Stomach (tissue), 9 donors: ENCODE results near the gene CTSC. TPM values are rescaled to one million over a fixed set of nuclear protein-coding genes. Genes with fewer than 3 reads are reported as not detected.

Source experiments
- DNase-seq, 2 donors: peaks; one replicate each; pipeline versions ENCODE4 v3.0.0 to v3.0.0-alpha.2; 2013 to 2019
- H3K27ac ChIP-seq, 5 donors: fragments of 200-600 bp in 4 of 5; sonication (generic) in 4 of 5; one replicate each; pipeline ENCODE4 v1.5.1; 2013 to 2019; ENCODE audit warnings: mild to moderate bottlenecking in 1 of 5, moderate library complexity in 1 of 5
- H3K27me3 ChIP-seq, 3 donors: fragments of 200-600 bp; sonication (generic); one replicate each; pipeline ENCODE4 v1.5.1; 2017 to 2019; ENCODE audit warnings: mixed run types in 1 of 3
- H3K36me3 ChIP-seq, 4 donors: fragments of 200-600 bp; sonication (generic); 1 replicate in 3 of 4; 2 replicates in 1 of 4; pipeline ENCODE4 v1.5.1; 2016 to 2019
- H3K4me1 ChIP-seq, 4 donors: fragments of 200-600 bp; sonication (generic); one replicate each; pipeline ENCODE4 v1.5.1; 2016 to 2019
- H3K4me3 ChIP-seq, 4 donors: fragments of 200-600 bp; sonication (generic) in 3 of 4; one replicate each; pipeline ENCODE4 v1.5.1; 2016 to 2019; ENCODE audit warnings: mild to moderate bottlenecking in 1 of 4
- H3K9me3 ChIP-seq, 4 donors: fragments of 200-600 bp; sonication (generic); one replicate each; pipeline ENCODE4 v1.5.1; 2016 to 2019
- EP300 ChIP-seq: sonication (generic); formaldehyde crosslinking; IDR thresholded peaks from one replicate; pipeline ENCODE4 v1.6.1; 2017; ENCODE audit warnings: antibody characterized with exemption
- POLR2A ChIP-seq, 4 donors: fragments of 450-650 bp; IDR thresholded peaks; one replicate each; pipeline ENCODE4 v1.6.1; 2016; ENCODE audit warnings: antibody characterized with exemption in 4 of 4, control low read depth in 2 of 4, mild to moderate bottlenecking in 1 of 4, moderate library complexity in 1 of 4
- POLR2AphosphoS5 ChIP-seq, 3 donors: sonication (generic); formaldehyde crosslinking; IDR thresholded peaks; one replicate each; pipeline ENCODE4 v1.6.1; 2016; ENCODE audit warnings: antibody characterized with exemption in 3 of 3
- WGBS, 5 donors: extraction: QIAGEN DNeasy Blood & Tissue Kit in 3 of 5; methylation state at CpG; one replicate each; pipeline versions ENCODE4 v1.1.5 to v1.1.7; 2013 to 2018; 5-methylcytosine and 5-hydroxymethylcytosine counted together
- intact Hi-C: fragments of 100-400 bp; cut with DNase I; formaldehyde crosslinking; loops from one replicate; pipeline ENCODE4 v1.15.1; 2023; ENCODE audit warnings: low total_unique reads
- polyA plus RNA-seq, 3 donors: library from polyadenylated mRNA; stranded (reverse); fragments of 200-250 nt; gene quantifications; one replicate each; pipeline ENCODE4 v1.2.3, GENCODE V29; 2013
- total RNA-seq, 5 donors: library from RNA; depleted of rRNA; stranded (reverse); fragments of >200 nt; gene quantifications; one replicate each; pipeline versions ENCODE4 v1.1.0 to v1.2.3, GENCODE V29; 2014 to 2016
- TF ChIP-seq, protein P1 (sequence below), 7 experiments: fragments of 450-650 bp in 4 of 7; fragments of 200-600 bp in 3 of 7; sonication (generic) in 3 of 7; IDR thresholded peaks; one replicate each; pipeline ENCODE4 v1.5.1; 2016 to 2019; ENCODE audit warnings: antibody characterized with exemption in 7 of 7, control low read depth in 2 of 7, mild to moderate bottlenecking in 1 of 7
- donor health status: healthy with polysubstance abuse.
- donor health status: Bipolar disorder and iron deficiency.
- donor health status: healthy.

The CTSC gene
- total and polyA plus RNA-seq, 8 donors, result 6.2 to 127 (median 36.3) TPM

DNA sequence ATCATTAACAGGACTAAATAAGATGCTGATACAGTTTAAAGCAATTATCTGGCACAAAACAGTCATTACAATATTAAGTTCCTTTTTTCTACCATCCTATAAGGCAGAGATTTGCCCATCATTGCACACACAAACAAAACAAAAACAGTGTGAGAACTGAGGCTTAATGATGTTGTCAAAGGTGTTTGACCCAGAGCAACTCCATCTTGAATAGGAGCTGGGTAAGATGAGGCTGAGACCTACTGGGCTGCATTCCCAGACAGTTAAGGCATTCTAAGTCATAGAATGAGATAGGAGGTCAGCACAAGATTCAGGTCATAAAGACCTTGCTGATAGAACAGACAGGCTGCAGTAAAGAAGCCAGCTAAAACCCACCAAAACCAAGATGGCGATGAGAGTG, 33.2 kb downstream of the CTSC start:
- 92 to 100% (median 95%) methylated on average over 1 of the region's 1 CpG for WGBS, 5 donors
- H3K36me3 ChIP-seq, result peaks cover 0 to 39% (median 25%) of the 10 kb centered on the region in 4 donors
- no peaks in the 10 kb centered on the region for H3K9me3 ChIP-seq
- no peak for TF ChIP-seq EP300
- TF ChIP-seq POLR2A (IDR thresholded peaks at IDR 0.05), result no peak
- no peak for TF ChIP-seq POLR2AphosphoS5 (IDR thresholded peaks at IDR 0.05)
- TF ChIP-seq, protein P1, sequence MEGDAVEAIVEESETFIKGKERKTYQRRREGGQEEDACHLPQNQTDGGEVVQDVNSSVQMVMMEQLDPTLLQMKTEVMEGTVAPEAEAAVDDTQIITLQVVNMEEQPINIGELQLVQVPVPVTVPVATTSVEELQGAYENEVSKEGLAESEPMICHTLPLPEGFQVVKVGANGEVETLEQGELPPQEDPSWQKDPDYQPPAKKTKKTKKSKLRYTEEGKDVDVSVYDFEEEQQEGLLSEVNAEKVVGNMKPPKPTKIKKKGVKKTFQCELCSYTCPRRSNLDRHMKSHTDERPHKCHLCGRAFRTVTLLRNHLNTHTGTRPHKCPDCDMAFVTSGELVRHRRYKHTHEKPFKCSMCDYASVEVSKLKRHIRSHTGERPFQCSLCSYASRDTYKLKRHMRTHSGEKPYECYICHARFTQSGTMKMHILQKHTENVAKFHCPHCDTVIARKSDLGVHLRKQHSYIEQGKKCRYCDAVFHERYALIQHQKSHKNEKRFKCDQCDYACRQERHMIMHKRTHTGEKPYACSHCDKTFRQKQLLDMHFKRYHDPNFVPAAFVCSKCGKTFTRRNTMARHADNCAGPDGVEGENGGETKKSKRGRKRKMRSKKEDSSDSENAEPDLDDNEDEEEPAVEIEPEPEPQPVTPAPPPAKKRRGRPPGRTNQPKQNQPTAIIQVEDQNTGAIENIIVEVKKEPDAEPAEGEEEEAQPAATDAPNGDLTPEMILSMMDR (IDR thresholded peaks at IDR 0.05), result no peak
- H3K27me3 ChIP-seq, result no peaks in the 10 kb centered on the region
- DNase-seq, result no peak
- H3K4me3 ChIP-seq, result no peak overlapping the region
- H3K27ac ChIP-seq, result no peak overlapping the region
- intact Hi-C loops, result no loop called here
- no peaks in the 10 kb centered on the region for H3K4me1 ChIP-seq

GRCh38 chr11:88303037-88303436, 34.5 kb downstream of the CTSC start:
- TF ChIP-seq EP300, result no peak
- peaks cover 0 to 27% (median 20%) of the 10 kb centered on the region in 4 donors for H3K36me3 ChIP-seq
- no peaks in the 10 kb centered on the region for H3K9me3 ChIP-seq
- WGBS, 5 donors, result 75 to 94% (median 89%) methylated on average over 1 of the region's 1 CpG
- intact Hi-C loops, result no loop called here
- H3K4me1 ChIP-seq, result peaks cover 0 to 5% (median 2%) of the 10 kb centered on the region in 4 donors
- H3K27ac ChIP-seq, result no peak overlapping the region
- H3K27me3 ChIP-seq, result no peaks in the 10 kb centered on the region
- no peak overlapping the region for H3K4me3 ChIP-seq
- no peak for DNase-seq

- Histone ChIP-seq H3K36me3 (peaks cover 0 to 20% (median 18%) of the 10 kb centered on the region in 4 donors), H3K4me3 (no peak overlapping the region), H3K9me3 (no peaks in the 10 kb centered on the region), H3K4me1 (peaks cover 0 to 13% (median 6%) of the 10 kb centered on the region in 4 donors), H3K27ac (no peak overlapping the region), H3K27me3 (no peaks in the 10 kb centered on the region)
- no peak for TF ChIP-seq POLR2A (IDR thresholded peaks at IDR 0.05)
- no peak for TF ChIP-seq EP300
- TF ChIP-seq, protein P1 (IDR thresholded peaks at IDR 0.05), result no peak
- TF ChIP-seq POLR2AphosphoS5 (IDR thresholded peaks at IDR 0.05), result no peak
- DNase-seq, result no peak
- intact Hi-C loops, result no loop called here
- 61 to 81% (median 71%) methylated on average over 9 of the region's 9 CpGs for WGBS, 5 donors
Measured at GRCh38 chr11:88301488-88302140, 35.9 kb downstream of the CTSC start.

GRCh38 chr11:88300888-88301487, 36.5 kb downstream of the CTSC start:
- Histone ChIP-seq H3K27ac (no peak overlapping the region), H3K36me3 (peaks cover 0 to 15% (median 13%) of the 10 kb centered on the region in 4 donors), H3K27me3 (no peaks in the 10 kb centered on the region), H3K4me1 (peaks cover 0 to 13% (median 6%) of the 10 kb centered on the region in 4 donors), H3K9me3 (no peaks in the 10 kb centered on the region), H3K4me3 (no peak overlapping the region)
- TF ChIP-seq, protein P1 (IDR thresholded peaks at IDR 0.05), result no peak
- TF ChIP-seq POLR2A (IDR thresholded peaks at IDR 0.05) (no peak), EP300 (no peak), POLR2AphosphoS5 (IDR thresholded peaks at IDR 0.05) (no peak)
- intact Hi-C loops, result no loop called here
- no peak for DNase-seq
- 80 to 92% (median 86%) methylated on average over 3 of the region's 3 CpGs for WGBS, 5 donors

DNA sequence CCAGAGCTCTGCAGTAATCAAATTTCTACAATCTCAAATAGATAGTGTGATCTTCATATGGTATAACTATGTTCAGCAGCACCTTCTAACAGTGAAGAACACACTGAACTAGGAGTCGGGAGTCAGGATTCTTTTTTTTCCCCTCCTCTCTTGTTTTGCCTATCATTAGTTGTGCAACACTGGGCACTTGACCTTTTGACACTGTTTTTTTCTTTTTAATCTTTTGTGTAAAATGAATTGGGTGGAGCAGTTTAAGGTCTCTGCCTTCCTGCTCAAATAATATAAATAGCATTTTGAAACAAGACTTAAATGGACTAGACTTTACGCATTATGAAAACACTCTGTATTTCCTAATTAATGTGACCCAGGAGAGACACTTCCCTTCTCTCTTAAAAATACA, 39.7 kb downstream of the CTSC start:
- no peaks in the 10 kb centered on the region for H3K9me3 ChIP-seq
- H3K4me1 ChIP-seq, result peaks cover 0 to 14% (median 7%) of the 10 kb centered on the region in 4 donors

More for the DNA sequence above, 39.7 kb downstream of the CTSC start:
- no peaks in the 10 kb centered on the region for H3K27me3 ChIP-seq
- peaks cover 0 to 28% (median 15%) of the 10 kb centered on the region in 4 donors for H3K36me3 ChIP-seq
- DNase-seq, result no peak
- 38 to 57% (median 46%) methylated on average over 2 of the region's 2 CpGs for WGBS, 5 donors
- no peak for TF ChIP-seq POLR2AphosphoS5 (IDR thresholded peaks at IDR 0.05)
- TF ChIP-seq, protein P1 (IDR thresholded peaks at IDR 0.05), result no peak
- no peak for TF ChIP-seq EP300
- no peak for TF ChIP-seq POLR2A (IDR thresholded peaks at IDR 0.05)
- intact Hi-C loops, result no loop called here
- H3K27ac ChIP-seq, result no peak overlapping the region
- no peak overlapping the region for H3K4me3 ChIP-seq
